ENCODE measurements around the gene KRTAP4-5. TPM values are rescaled to one million over a fixed set of nuclear protein-coding genes. Genes with fewer than 3 reads are reported as not detected.
A peak's percentile ranks its signal among the peaks of the same experiment; 100 is the strongest.
"Not testable (repeated sequence)": the region's sequence is repeated elsewhere in the genome, so short reads cannot be mapped to it uniquely, and the experiment has no call there.

The KRTAP4-5 gene
- total RNA-seq, 1 donor from 2014 or later = not detected

DNA sequence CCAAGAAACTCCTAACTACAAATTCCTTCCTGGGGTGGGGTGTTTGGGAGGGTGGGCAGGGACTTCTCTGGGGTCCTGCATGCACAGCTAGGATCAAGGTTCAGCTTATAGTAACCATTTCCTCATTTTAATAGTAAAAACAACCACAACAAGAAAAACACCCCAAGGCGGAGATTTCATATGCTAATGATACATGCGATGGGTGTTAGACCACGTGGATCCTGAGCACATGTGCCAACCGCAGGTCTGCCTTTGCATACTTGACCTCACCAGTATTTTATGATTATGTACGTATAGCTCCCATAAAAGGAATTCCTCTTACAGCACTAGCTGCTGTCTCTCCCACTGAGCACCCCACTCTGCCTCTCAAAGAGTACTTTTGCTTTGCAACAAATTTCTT is 33.3 kb downstream of the KRTAP4-5 start:
- no peak overlapping the region for H3K4me3 Mint-ChIP-seq
- peaks cover 2% of the 10 kb centered on the region for H3K9me3 Mint-ChIP-seq
- no peak for DNase-seq (ENCODE audit: low spot score)
- no peaks in the 10 kb centered on the region for H3K36me3 Mint-ChIP-seq (ENCODE audit: low read depth)
- intact Hi-C loops (cut with micrococcal nuclease) = no loop called here
- H3K27me3 Mint-ChIP-seq (ENCODE audit: insufficient read depth) = no peaks in the 10 kb centered on the region
- H3K27ac Mint-ChIP-seq = no peak overlapping the region
- H3K4me1 Mint-ChIP-seq (ENCODE audit: low read depth) = no peaks in the 10 kb centered on the region

DNA sequence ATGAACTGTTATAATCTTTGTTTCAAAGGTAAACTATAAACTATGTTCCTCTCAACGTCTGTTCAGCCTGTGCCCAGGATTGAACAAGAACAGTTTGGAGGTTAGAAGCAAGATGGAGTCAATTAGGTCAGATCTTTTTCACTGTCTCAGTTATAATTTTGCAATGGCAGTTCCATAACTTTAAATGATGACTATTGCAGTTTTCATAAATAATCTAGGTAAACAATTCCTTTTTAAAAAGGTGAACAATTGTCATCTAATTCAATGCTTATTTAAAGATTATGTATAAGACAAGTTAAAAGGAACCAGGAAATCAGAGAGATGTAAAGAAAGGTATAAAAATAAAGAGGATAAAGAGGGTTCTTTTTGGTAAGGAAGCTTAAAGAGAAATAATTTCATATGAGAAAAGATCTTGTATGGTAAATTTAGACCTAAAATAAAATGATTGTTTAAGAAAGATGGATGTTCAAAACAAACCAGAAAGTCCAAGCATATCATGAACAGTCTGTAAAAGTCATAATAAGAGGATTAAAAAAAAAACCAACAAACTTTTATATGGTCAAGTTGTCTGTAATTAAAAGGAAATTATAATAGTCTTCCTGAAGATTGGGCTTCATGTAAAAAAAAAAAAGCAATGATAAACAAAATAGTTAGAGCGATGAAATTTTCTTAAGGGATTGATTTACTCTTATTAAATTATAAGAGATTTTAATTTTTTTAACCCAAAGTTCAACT is 38.3 kb downstream of the KRTAP4-5 start:
- intact Hi-C loops (cut with micrococcal nuclease) = no loop called here
- H3K4me1 Mint-ChIP-seq (ENCODE audit: low read depth) = no peaks in the 10 kb centered on the region

DNA sequence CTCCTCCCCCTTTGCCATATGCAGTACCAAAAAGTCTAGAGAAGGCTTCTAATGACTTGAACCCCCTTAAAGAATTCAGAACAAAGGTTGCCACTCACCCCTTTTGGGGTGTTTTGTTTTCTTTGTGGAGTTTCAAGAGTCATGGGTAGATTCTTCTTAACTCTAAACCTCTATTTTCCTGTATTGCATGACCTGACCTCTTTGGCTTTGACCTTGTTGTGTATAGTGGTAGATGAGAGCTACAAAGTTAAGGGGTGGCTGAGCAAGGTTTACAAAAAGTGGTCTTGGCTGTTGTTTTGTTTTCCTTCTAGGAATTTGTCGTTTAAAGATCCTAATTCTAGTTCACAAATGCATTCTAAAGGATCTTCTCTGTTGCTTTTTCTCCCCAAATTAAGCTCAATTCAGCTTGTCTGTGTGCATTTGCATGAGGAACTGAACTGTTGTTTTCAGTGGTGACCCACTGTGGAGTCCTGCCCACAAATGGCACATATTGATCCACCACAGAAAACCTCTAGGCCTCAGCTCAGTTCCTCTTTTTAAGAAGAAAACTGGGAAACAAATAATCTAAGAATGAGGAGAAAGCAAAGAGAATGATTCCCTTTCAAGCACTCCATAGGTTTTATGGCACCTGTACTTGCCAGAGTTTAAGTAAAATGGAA is 40.8 kb downstream of the KRTAP4-5 start:
- H3K4me1 Mint-ChIP-seq (ENCODE audit: low read depth); intact Hi-C loops (cut with micrococcal nuclease); H3K27me3 Mint-ChIP-seq (ENCODE audit: insufficient read depth); H3K27ac Mint-ChIP-seq; H3K4me3 Mint-ChIP-seq; DNase-seq (ENCODE audit: low spot score); H3K36me3 Mint-ChIP-seq (ENCODE audit: low read depth): not testable (repeated sequence)
- peaks cover 11% of the 10 kb centered on the region for H3K9me3 Mint-ChIP-seq

More for the DNA sequence above, 38.3 kb downstream of the KRTAP4-5 start:
- peaks cover 11% of the 10 kb centered on the region for H3K9me3 Mint-ChIP-seq
- H3K27me3 Mint-ChIP-seq (ENCODE audit: insufficient read depth) = peaks cover 2% of the 10 kb centered on the region
- no peak overlapping the region for H3K4me3 Mint-ChIP-seq
- no peaks in the 10 kb centered on the region for H3K36me3 Mint-ChIP-seq (ENCODE audit: low read depth)
- no peak overlapping the region for H3K27ac Mint-ChIP-seq
- DNase-seq (ENCODE audit: low spot score) = no peak

DNA sequence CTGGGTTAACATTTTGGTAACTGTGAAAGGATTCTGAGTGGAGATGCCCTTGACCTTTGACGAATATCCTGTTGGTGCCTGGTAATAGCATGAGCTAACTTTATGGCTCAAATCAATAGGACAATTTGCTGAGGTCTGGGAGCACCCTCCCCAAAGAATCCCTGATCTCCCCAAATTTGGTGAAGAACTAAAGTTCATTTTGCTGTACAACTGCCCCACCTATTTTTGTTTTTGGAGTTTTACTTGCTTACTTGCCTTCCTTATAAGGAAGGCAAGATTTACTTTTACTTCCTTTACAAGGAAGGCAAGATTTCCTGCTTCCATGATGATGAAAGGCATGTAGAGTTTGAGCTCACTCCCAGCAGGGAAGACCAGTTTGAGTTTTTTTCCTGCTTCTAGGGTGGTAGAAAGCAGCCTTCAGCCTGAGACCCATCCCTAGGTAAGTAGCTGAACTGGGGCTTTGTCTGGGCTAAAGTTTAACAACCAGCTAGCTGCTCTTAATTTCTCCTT is 41.6 kb downstream of the KRTAP4-5 start:
- H3K4me3 Mint-ChIP-seq = no peak overlapping the region
- no peak overlapping the region for H3K27ac Mint-ChIP-seq
- H3K36me3 Mint-ChIP-seq (ENCODE audit: low read depth) = no peaks in the 10 kb centered on the region
- DNase-seq (ENCODE audit: low spot score) = no peak
- intact Hi-C loops (cut with micrococcal nuclease) = loop anchor here (1.0 kb wide), 1 partner anchor 21 kb away; no protein-coding TSS in a partner anchor
- H3K4me1 Mint-ChIP-seq (ENCODE audit: low read depth) = no peaks in the 10 kb centered on the region
- peaks cover 5% of the 10 kb centered on the region for H3K27me3 Mint-ChIP-seq (ENCODE audit: insufficient read depth)
- peaks cover 11% of the 10 kb centered on the region for H3K9me3 Mint-ChIP-seq

DNA sequence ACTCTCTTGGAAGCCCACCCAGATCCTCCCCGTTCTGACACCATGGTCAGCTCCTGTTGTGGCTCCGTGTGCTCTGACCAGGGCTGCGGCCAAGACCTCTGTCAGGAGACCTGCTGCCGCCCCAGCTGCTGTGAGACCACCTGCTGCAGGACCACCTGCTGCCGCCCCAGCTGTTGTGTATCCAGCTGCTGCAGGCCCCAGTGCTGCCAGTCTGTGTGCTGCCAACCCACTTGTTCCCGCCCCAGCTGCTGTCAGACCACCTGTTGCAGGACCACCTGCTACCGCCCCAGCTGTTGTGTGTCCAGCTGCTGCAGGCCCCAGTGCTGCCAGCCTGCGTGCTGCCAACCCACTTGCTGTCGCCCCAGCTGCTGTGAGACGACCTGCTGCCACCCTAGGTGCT is 44.3 kb downstream of the KRTAP4-5 start, which contains the start of gene KRTAP4-9:
Gene KRTAP4-9 (plus strand): TSS at position 43 of the 400 bp plus-strand sequence. CDS start 0 bp downstream, at position 43.
- H3K27me3 Mint-ChIP-seq (ENCODE audit: insufficient read depth); H3K4me3 Mint-ChIP-seq; H3K9me3 Mint-ChIP-seq; H3K4me1 Mint-ChIP-seq (ENCODE audit: low read depth); DNase-seq (ENCODE audit: low spot score); H3K36me3 Mint-ChIP-seq (ENCODE audit: low read depth); H3K27ac Mint-ChIP-seq; intact Hi-C loops (cut with micrococcal nuclease): not testable (repeated sequence)

DNA sequence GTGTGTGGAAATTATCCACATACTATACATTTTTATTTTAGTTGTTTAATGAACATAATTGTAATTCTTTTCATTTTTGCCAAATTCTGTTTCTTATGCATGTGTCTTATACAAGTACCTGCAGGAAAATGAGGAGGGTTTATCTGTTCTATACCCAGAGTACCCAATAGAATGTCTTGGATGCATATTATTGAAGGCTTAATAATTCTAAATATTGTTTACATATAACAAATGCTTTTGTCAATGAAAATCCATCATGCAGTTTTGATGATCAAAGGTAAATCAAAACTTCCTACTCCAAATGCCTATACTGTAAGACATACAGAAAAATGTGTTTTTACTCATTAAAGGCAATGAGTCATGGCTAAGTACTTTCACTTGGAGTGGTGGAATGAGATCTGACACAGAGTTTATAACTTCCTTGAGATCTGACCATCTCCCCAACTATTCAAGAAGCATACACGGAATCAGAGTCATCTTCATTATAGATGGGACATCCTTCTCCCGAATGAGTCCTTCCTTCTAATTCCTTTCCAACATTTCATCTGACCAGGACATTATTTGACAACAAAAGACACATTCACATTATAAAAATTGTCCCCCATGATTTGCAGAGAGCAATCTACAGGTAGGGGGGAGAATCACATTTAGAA is 45.1 kb downstream of the KRTAP4-5 start:
- H3K27me3 Mint-ChIP-seq (ENCODE audit: insufficient read depth); H3K4me1 Mint-ChIP-seq (ENCODE audit: low read depth); H3K27ac Mint-ChIP-seq; H3K4me3 Mint-ChIP-seq; intact Hi-C loops (cut with micrococcal nuclease); H3K9me3 Mint-ChIP-seq; H3K36me3 Mint-ChIP-seq (ENCODE audit: low read depth); DNase-seq (ENCODE audit: low spot score): not testable (repeated sequence)

DNA sequence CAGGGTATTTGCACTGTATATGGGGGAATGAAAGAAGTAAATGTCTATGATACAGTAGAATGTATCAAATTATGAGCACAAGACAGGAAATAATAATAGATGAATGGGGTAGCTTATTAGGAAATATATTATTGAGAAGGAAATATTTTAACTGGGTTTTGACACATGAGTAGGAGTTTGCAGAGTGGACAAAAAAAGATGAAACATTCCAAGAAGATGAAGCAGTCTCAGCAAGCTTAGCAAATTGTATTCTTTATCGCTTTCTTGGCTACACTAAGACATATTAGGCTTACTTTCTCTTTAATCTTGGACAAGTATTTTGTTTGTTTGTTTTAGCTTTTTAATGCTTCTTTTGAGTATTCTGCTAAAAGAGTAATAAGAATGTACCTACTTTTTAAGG is 45.7 kb downstream of the KRTAP4-5 start:
- Mint-ChIP-seq H3K27me3 (ENCODE audit: insufficient read depth) (peaks cover 6% of the 10 kb centered on the region), H3K9me3 (no peaks in the 10 kb centered on the region), H3K4me1 (ENCODE audit: low read depth) (no peaks in the 10 kb centered on the region), H3K27ac (peak overlapping the region; percentile 44), H3K4me3 (no peak overlapping the region), H3K36me3 (ENCODE audit: low read depth) (no peaks in the 10 kb centered on the region)
- intact Hi-C loops (cut with micrococcal nuclease) = no loop called here
- DNase-seq (ENCODE audit: low spot score) = no peak

DNA sequence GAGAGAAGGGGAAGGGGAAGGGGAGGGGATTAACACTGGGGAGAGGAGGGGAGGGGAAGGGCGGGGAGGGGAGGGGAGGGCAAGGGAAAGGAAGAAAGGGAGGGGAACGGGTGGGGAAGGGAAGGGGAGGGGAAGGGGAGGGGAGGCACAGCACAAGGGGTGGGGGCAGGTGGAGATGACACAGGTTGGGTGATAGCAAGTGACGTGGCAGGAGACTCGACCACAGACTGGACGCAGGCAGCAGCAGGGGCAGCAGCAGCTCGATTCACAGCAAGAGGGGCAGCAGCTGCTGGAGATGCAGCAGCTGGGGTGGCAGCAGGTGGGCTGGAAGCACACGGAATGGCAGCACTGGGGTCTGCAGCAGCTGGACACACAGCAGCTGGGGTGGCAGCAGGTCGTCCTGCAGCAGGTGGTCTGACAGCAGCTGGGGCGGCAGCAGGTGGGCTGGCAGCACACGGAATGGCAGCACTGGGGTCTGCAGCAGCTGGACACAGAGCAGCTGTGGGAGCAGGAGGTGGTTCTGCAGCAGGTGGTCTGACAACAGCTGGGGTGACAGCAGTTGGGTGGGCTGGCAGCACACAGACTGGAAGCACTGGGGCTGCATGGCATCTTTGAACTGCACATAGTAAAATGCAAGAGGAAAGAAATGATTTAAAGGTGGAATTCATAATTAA is 47.9 kb downstream of the KRTAP4-5 start, which contains the start of gene KRTAP4-16:
Gene KRTAP4-16 (minus strand): TSS at position 624 of the 674 bp plus-strand sequence. CDS start 0 bp downstream, at position 624.
- Mint-ChIP-seq H3K9me3 (no peaks in the 10 kb centered on the region), H3K36me3 (ENCODE audit: low read depth) (no peaks in the 10 kb centered on the region), H3K27ac (no peak within 1 kb of the TSS), H3K27me3 (ENCODE audit: insufficient read depth) (peaks cover 6% of the 10 kb centered on the region), H3K4me3 (no peak within 1 kb of the TSS), H3K4me1 (ENCODE audit: low read depth) (no peaks in the 10 kb centered on the region)
- no peak for DNase-seq (ENCODE audit: low spot score)
- intact Hi-C loops (cut with micrococcal nuclease) = no loop called here

DNA sequence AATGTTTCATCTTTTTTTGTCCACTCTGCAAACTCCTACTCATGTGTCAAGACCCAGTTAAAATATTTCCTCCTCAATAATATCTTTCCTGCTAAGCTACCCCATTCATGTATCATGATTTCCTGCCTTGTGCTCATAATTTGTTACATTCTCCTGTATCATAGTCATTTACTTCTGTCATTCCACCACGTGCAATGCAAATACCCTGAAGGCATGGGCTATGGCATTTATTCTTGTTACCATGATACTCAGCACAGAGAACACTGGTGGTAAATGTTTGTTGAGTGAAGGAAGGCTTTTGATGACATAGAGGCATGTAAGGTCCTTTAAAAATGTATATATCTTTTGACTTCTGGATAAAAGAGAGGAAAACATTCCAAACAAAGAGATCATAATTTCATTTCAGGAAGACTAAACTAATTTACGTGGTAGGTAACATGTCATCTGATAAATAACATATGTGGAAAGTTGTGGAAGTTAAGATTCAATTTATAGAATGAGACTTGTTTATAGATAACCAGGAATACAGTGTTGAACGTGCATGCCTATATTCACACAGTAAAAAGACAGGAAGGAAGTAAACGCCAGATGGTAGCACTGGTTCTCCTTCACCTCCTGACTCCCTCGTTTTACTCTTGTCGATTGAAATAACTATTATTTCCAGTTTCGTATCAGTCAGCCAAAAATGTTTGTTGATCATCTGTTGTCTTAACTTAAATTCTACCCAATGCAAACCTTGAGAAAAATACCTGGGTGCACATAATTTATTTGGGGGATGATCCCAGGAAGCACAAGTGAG is 49.7 kb downstream of the KRTAP4-5 start:
- H3K9me3 Mint-ChIP-seq; H3K4me3 Mint-ChIP-seq; DNase-seq (ENCODE audit: low spot score); H3K27ac Mint-ChIP-seq; H3K27me3 Mint-ChIP-seq (ENCODE audit: insufficient read depth); H3K4me1 Mint-ChIP-seq (ENCODE audit: low read depth); H3K36me3 Mint-ChIP-seq (ENCODE audit: low read depth); intact Hi-C loops (cut with micrococcal nuclease): not testable (repeated sequence)

Other genes starting within 250 kb of the KRTAP4-5 start
- not detected in 2 replicates for gene KRT23, start 212.2 kb downstream of the KRTAP4-5 start, total RNA-seq
- not detected in 2 replicates for gene KRT39, start 182.9 kb downstream of the KRTAP4-5 start, total RNA-seq
- not detected in 2 replicates for gene KRT40, start 165.5 kb downstream of the KRTAP4-5 start, total RNA-seq
- not detected in 2 replicates for gene KRTAP3-3, start 155.7 kb downstream of the KRTAP4-5 start, total RNA-seq
- gene KRTAP3-2, start 149.9 kb downstream of the KRTAP4-5 start, total RNA-seq = not detected in 2 replicates
- gene KRTAP3-1, start 140.7 kb downstream of the KRTAP4-5 start, total RNA-seq = not detected in 2 replicates
- gene KRTAP1-5, start 122.6 kb downstream of the KRTAP4-5 start, total RNA-seq = not detected in 2 replicates
- gene KRTAP1-4, start 119.6 kb downstream of the KRTAP4-5 start, total RNA-seq = not detected in 2 replicates
- not detected in 2 replicates for gene KRTAP1-3, start 115.0 kb downstream of the KRTAP4-5 start, total RNA-seq
- gene KRTAP1-1, start 108.4 kb downstream of the KRTAP4-5 start, total RNA-seq = not detected in 2 replicates
- not detected in 2 replicates for gene KRTAP2-1, start 102.5 kb downstream of the KRTAP4-5 start, total RNA-seq
- gene KRTAP2-2, start 94.6 kb downstream of the KRTAP4-5 start, total RNA-seq = not detected in 2 replicates
- gene KRTAP2-3, start 89.7 kb downstream of the KRTAP4-5 start, total RNA-seq = not detected in 2 replicates
- gene KRTAP2-4, start 83.9 kb downstream of the KRTAP4-5 start, total RNA-seq = not detected in 2 replicates
- not detected in 2 replicates for gene KRTAP4-7, start 65.7 kb downstream of the KRTAP4-5 start, total RNA-seq
- not detected in 2 replicates for gene KRTAP4-8, start 51.7 kb downstream of the KRTAP4-5 start, total RNA-seq
- gene KRTAP4-16, start 47.6 kb downstream of the KRTAP4-5 start, total RNA-seq = not detected in 2 replicates
- not detected in 2 replicates for gene KRTAP4-9, start 44.4 kb downstream of the KRTAP4-5 start, total RNA-seq
- not detected in 2 replicates for gene KRTAP4-11, start 31.5 kb downstream of the KRTAP4-5 start, total RNA-seq
- not detected in 2 replicates for gene KRTAP4-12, start 25.6 kb downstream of the KRTAP4-5 start, total RNA-seq
- not detected in 2 replicates for gene KRTAP4-6, start 9.3 kb downstream of the KRTAP4-5 start, total RNA-seq
- not detected in 2 replicates for gene KRTAP4-4, start 10.9 kb upstream of the KRTAP4-5 start, total RNA-seq
- gene KRTAP4-3, start 18.4 kb upstream of the KRTAP4-5 start, total RNA-seq = not detected in 2 replicates
- not detected in 2 replicates for gene KRTAP4-2, start 28.4 kb upstream of the KRTAP4-5 start, total RNA-seq
- not detected in 2 replicates for gene KRTAP4-1, start 35.1 kb upstream of the KRTAP4-5 start, total RNA-seq
- gene KRTAP9-1, start 40.1 kb upstream of the KRTAP4-5 start, total RNA-seq = not detected in 2 replicates
- not detected in 2 replicates for gene KRTAP9-2, start 76.8 kb upstream of the KRTAP4-5 start, total RNA-seq
- not detected in 2 replicates for gene KRTAP9-3, start 82.6 kb upstream of the KRTAP4-5 start, total RNA-seq
- not detected in 2 replicates for gene KRTAP9-8, start 88.2 kb upstream of the KRTAP4-5 start, total RNA-seq
- gene KRTAP9-4, start 99.9 kb upstream of the KRTAP4-5 start, total RNA-seq = not detected in 2 replicates
- not detected in 2 replicates for gene KRTAP9-9, start 105.6 kb upstream of the KRTAP4-5 start, total RNA-seq
- not detected in 2 replicates for gene KRTAP9-6, start 115.6 kb upstream of the KRTAP4-5 start, total RNA-seq
- gene KRTAP9-7, start 125.9 kb upstream of the KRTAP4-5 start, total RNA-seq = not detected in 2 replicates
- gene KRTAP29-1, start 153.0 kb upstream of the KRTAP4-5 start, total RNA-seq = not detected in 2 replicates
- gene KRTAP16-1, start 159.5 kb upstream of the KRTAP4-5 start, total RNA-seq = not detected in 2 replicates
- not detected in 2 replicates for gene KRTAP17-1, start 165.9 kb upstream of the KRTAP4-5 start, total RNA-seq
- gene KRT33A, start 201.0 kb upstream of the KRTAP4-5 start, total RNA-seq = not detected in 2 replicates
- not detected in 2 replicates for gene KRT33B, start 220.0 kb upstream of the KRTAP4-5 start, total RNA-seq
- gene KRT34, start 232.5 kb upstream of the KRTAP4-5 start, total RNA-seq = not detected in 2 replicates
- gene KRT31, start 247.8 kb upstream of the KRTAP4-5 start, total RNA-seq = not detected in 2 replicates

Data from activated T-helper 1 cell treated with anti-CD3 and anti-CD28 coated beads, Interleukin-12 subunit alpha, Interleukin-12 subunit beta, Interleukin-2, Interleukin-4 antibody, amounts not matched to agents 30 ng/mL and 10 ng/mL and 1 ng/mL, durations not matched to agents 14 hours and 24 hours and 36 hours (primary cell).